Endodermal cell (in vitro differentiated cells): ENCODE data around the gene HIP1R. TPM values are rescaled to one million over a fixed set of nuclear protein-coding genes. Genes with fewer than 3 reads are reported as not detected.

Source experiments
- DNase-seq: peaks from one replicate; pipeline ENCODE4 v3.0.0-alpha.2; 2017
- H3K27ac ChIP-seq: 2 replicates; pipeline ENCODE4 v1.5.1; 2013; ENCODE audit warnings: mild to moderate bottlenecking, low read depth, low read length, moderate library complexity
- H3K27me3 ChIP-seq: 2 replicates; pipeline ENCODE4 v1.6.1; 2013; ENCODE audit warnings: mild to moderate bottlenecking, low read length, moderate library complexity; ENCODE audit not compliant: insufficient read depth, control insufficient read depth, poor library complexity, severe bottlenecking
- H3K36me3 ChIP-seq: 2 replicates; pipeline ENCODE4 v1.7.0; 2013; ENCODE audit warnings: mild to moderate bottlenecking, low read length, moderate library complexity; ENCODE audit not compliant: control insufficient read depth, insufficient read depth
- H3K4me1 ChIP-seq: one replicate; pipeline ENCODE4 v1.7.0; 2013; ENCODE audit warnings: low read length; ENCODE audit not compliant: control insufficient read depth, insufficient read depth
- H3K4me3 ChIP-seq: 2 replicates; pipeline ENCODE4 v1.5.1; 2013; ENCODE audit warnings: mild to moderate bottlenecking, low read length, moderate library complexity
- H3K9ac ChIP-seq: 2 replicates; pipeline ENCODE4 v1.6.1; 2013; ENCODE audit warnings: mild to moderate bottlenecking, low read length, moderate library complexity; ENCODE audit not compliant: poor library complexity, severe bottlenecking; ENCODE audit errors: extremely low read depth
- H3K9me3 ChIP-seq: 2 replicates; pipeline ENCODE4 v1.6.1; 2013; ENCODE audit warnings: mild to moderate bottlenecking, low read length, moderate library complexity; ENCODE audit not compliant: control insufficient read depth
- H3K27ac Mint-ChIP-seq: 2 replicates; pipeline ENCODE4 v1.8.0; 2020; ENCODE audit warnings: mixed read lengths
- H3K27me3 Mint-ChIP-seq: 2 replicates; pipeline ENCODE4 v1.8.0; 2021; ENCODE audit warnings: mild to moderate bottlenecking, mixed read lengths; ENCODE audit not compliant: insufficient read depth
- H3K36me3 Mint-ChIP-seq: 2 replicates; pipeline ENCODE4 v1.8.0; 2020; ENCODE audit warnings: low read depth, mixed read lengths
- H3K4me1 Mint-ChIP-seq: 2 replicates; pipeline ENCODE4 v1.8.0; 2020; ENCODE audit warnings: mixed read lengths
- H3K4me3 Mint-ChIP-seq: 2 replicates; pipeline ENCODE4 v1.8.0; 2020; ENCODE audit warnings: mild to moderate bottlenecking, moderate library complexity, mixed read lengths
- H3K9me3 Mint-ChIP-seq: 2 replicates; pipeline ENCODE4 v1.8.0; 2020; ENCODE audit warnings: mild to moderate bottlenecking, mixed read lengths
- CTCF ChIP-seq: fragments of 200-600 bp; sonication (generic); conservative IDR thresholded peaks from 2 replicates; pipeline ENCODE4 v1.5.0; 2021; ENCODE audit warnings: antibody characterized with exemption, mild to moderate bottlenecking
- WGBS, 2 experiments: methylation state at CpG; one replicate each; pipeline versions ENCODE4 v1.1.5 to v1.1.7; 2013; ENCODE audit warnings: missing lambda C conversion rate in 2 of 2, mixed read lengths in 1 of 2; ENCODE audit not compliant: insufficient coverage in 1 of 2, insufficient read length in 1 of 2; 5-methylcytosine and 5-hydroxymethylcytosine counted together
- long read RNA-seq, 4 experiments: library from polyadenylated mRNA in 2 of 4; library from RNA in 1 of 4; library from capped mRNA in 1 of 4; stranded (forward) in 3 of 4; unstranded in 1 of 4; transcript quantifications; one replicate each; pipeline ENCODE4 v2.0.0, GENCODE V29; 2020 to 2021; ENCODE audit warnings: inconsistent platforms in 1 of 4
- polyA plus RNA-seq, 2 experiments: library from polyadenylated mRNA; stranded (reverse); fragments of 50-300 nt; gene quantifications; one replicate each; pipeline ENCODE4 v1.2.3, GENCODE V29; 2013
- total RNA-seq, 2 donors: library from RNA; stranded (reverse); fragmentation: NEBNext Ultra II Directional in 1 of 2; extraction: Animal tissue kit (Norgen Biotek cat#: 25700) in 1 of 2; gene quantifications; 2 replicates in 1 of 2; 3 replicates in 1 of 2; pipeline ENCODE4 v1.2.1, GENCODE V29; 2021

Gene HIP1R, protein sequence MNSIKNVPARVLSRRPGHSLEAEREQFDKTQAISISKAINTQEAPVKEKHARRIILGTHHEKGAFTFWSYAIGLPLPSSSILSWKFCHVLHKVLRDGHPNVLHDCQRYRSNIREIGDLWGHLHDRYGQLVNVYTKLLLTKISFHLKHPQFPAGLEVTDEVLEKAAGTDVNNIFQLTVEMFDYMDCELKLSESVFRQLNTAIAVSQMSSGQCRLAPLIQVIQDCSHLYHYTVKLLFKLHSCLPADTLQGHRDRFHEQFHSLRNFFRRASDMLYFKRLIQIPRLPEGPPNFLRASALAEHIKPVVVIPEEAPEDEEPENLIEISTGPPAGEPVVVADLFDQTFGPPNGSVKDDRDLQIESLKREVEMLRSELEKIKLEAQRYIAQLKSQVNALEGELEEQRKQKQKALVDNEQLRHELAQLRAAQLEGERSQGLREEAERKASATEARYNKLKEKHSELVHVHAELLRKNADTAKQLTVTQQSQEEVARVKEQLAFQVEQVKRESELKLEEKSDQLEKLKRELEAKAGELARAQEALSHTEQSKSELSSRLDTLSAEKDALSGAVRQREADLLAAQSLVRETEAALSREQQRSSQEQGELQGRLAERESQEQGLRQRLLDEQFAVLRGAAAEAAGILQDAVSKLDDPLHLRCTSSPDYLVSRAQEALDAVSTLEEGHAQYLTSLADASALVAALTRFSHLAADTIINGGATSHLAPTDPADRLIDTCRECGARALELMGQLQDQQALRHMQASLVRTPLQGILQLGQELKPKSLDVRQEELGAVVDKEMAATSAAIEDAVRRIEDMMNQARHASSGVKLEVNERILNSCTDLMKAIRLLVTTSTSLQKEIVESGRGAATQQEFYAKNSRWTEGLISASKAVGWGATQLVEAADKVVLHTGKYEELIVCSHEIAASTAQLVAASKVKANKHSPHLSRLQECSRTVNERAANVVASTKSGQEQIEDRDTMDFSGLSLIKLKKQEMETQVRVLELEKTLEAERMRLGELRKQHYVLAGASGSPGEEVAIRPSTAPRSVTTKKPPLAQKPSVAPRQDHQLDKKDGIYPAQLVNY
- 10 to 100 TPM; 24.5 to 24.9 TPM for total RNA-seq
- 22.0 TPM for polyA plus RNA-seq (2013, experiment 1 of 2)
- 21.2 TPM for polyA plus RNA-seq (2013, experiment 2 of 2)
- long read RNA-seq, experiment 1, partial matches to known transcripts, result 4 of 5 reads
- long read RNA-seq, experiment 1, other reads (novel, unspliced or antisense), result 1 of 5 reads
- long read RNA-seq, experiment 2, full-length matches to known transcripts, result 23 of 43 reads
- long read RNA-seq, experiment 2, partial matches to known transcripts, result 4 of 43 reads
- long read RNA-seq, experiment 2, other reads (novel, unspliced or antisense), result 16 of 43 reads
- long read RNA-seq, experiment 3, full-length matches to known transcripts, result 58 of 97 reads
- long read RNA-seq, experiment 3, partial matches to known transcripts, result 13 of 97 reads
- long read RNA-seq, experiment 3, other reads (novel, unspliced or antisense), result 26 of 97 reads
- long read RNA-seq, experiment 4, partial matches to known transcripts, result 1 of 1 reads
- long read RNA-seq, experiment 4, other reads (novel, unspliced or antisense), result 0 of 1 reads

DNA sequence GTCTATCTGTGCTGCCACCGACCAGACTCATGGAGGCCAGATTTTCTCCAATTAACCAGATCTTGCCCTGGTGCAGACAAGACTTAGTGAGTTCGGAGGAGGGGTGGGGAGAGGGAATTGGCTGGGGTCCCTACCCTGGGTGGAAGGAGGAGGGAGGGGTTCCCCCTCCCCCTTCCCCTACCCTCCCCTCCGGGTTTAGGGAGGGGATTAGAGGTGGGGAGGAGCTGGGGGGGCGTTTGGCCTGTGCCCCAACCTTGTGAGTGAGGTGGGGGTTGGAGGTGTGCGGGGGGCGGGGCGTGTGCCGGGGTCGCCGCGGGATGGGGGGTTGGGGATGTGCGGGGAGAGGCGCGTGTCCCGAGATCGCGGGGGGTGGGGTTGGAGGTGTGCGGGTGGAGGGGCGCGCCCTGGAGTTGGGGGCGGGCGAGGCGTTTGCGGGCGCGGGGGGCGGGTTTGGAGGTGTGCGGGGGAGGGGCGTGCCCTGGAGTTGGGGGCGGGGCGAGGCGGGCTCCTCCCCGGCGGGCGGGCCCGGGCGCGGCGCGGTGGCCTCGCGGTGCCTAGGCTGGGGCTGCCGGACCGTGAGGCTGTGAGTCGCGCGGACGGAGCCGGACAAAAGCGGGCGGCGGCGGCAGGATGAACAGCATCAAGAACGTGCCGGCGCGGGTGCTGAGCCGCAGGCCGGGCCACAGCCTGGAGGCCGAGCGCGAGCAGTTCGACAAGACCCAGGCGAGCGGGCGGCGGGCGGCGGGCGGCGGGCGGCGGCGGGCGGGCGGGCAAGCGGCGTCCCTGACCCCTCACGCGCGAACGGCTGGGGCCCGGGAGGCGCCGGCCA lies at the start of gene HIP1R:
TSS of gene HIP1R (plus strand) at position 537 of the 829 bp plus-strand sequence. CDS start at position 631, 94 bp downstream.
- H3K27me3 ChIP-seq, result peaks cover 16% of the 10 kb centered on the region
- no peaks in the 10 kb centered on the region for H3K9me3 ChIP-seq
- peaks cover 3% of the 10 kb centered on the region for H3K4me1 ChIP-seq
- Mint-ChIP-seq H3K4me3 (peak within 1 kb of the TSS; percentile 67), H3K4me1 (peaks cover 22% of the 10 kb centered on the region), H3K36me3 (no peaks in the 10 kb centered on the region), H3K9me3 (no peaks in the 10 kb centered on the region), H3K27ac (peak within 1 kb of the TSS; percentile 67), H3K27me3 (peaks cover 44% of the 10 kb centered on the region)
- no peaks in the 10 kb centered on the region for H3K36me3 ChIP-seq
- WGBS, 2 experiments, result 0% methylated on average over 67 of the region's 85 CpGs; no CpG with 5 or more reads in 1 of the 2 experiments
- H3K4me3 ChIP-seq, result peak within 1 kb of the TSS; percentile 85
- H3K9ac ChIP-seq, result peak within 1 kb of the TSS; percentile 13
- peak within 1 kb of the TSS; percentile 85 for H3K27ac ChIP-seq
- peak; percentile 89 for DNase-seq
- TF ChIP-seq CTCF, result no peak

GRCh38 chr12:122785503-122785902 lies 49.8 kb upstream of the HIP1R start:
- no peak for DNase-seq
- Mint-ChIP-seq H3K27ac (no peak overlapping the region), H3K4me3 (no peak overlapping the region), H3K4me1 (no peaks in the 10 kb centered on the region), H3K27me3 (no peaks in the 10 kb centered on the region), H3K36me3 (no peaks in the 10 kb centered on the region), H3K9me3 (no peaks in the 10 kb centered on the region)
- TF ChIP-seq CTCF, result no peak
- Histone ChIP-seq H3K4me1 (no peaks in the 10 kb centered on the region), H3K27me3 (no peaks in the 10 kb centered on the region), H3K9me3 (no peaks in the 10 kb centered on the region), H3K9ac (no peak overlapping the region), H3K36me3 (peaks cover 8% of the 10 kb centered on the region), H3K27ac (no peak overlapping the region), H3K4me3 (no peak overlapping the region)
- 95% methylated on average over 7 of the region's 7 CpGs for WGBS, 2 experiments
